ENCODE data around the gene DRD2.

DNA sequence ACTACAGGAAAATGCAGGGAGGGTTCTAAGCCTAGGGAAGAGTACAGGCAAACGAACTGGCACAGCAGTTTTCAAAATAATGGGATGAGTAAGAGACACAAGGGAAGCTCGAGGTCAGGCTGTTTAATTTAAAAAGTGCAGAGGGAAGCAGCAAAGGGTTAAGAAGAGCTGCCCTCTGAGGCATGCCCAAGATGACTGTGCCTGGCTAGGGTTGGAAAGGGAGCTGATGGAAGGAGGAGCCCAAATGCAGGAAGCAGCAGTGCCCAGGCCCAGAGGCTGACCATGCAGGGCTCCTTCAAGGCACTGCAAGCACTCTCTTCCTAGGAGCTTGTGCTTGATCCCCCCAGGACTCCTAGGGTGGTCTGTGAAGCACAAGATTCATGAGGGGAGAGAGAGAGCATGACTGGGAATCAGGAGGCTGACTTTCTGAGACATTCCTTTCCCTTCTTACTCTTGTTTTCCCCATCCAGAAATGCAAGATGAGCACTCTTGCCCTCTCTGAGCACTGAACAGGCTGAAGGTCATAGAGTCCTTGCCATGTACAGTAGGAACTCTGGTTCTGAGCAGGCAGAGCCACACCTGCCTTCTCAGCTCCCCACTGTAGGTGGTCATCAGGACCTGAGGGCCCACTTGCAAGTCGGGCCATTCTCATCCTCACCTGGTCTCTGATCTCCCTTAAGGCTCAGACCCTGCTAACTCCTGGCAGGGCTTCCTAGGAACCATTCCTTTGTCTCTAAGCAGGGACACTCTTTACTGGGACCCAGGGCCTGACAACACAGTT lies 46.7 kb upstream of the DRD2 start:
- TF ChIP-seq POLR2A (IDR thresholded peaks at IDR 0.05) (no peak), CTCF (IDR thresholded peaks at IDR 0.05) (no peak)
